K562 (cell line): Measurements from ENCODE around the gene UBE2J2. TPM values are rescaled to one million over a fixed set of nuclear protein-coding genes. Genes with fewer than 3 reads are reported as not detected.

ENCODE experiments used
- BCL6 ChIP-seq: fragments of 250-450 bp; sonication (Bioruptor Pico); IDR thresholded peaks from 2 replicates; pipeline ENCODE4 v1.4.0; 2020
- BHLHE40 ChIP-seq: IDR thresholded peaks from 2 replicates; pipeline ENCODE4 v1.6.1; 2011; ENCODE audit warnings: low read length, improper control_type of control experiment
- BMI1 ChIP-seq: fragments of 150-350 bp; IDR thresholded peaks from 2 replicates; pipeline ENCODE4 v1.6.1; 2014; ENCODE audit warnings: low read length
- CBX2 ChIP-seq: fragments of 200-600 bp; sonication (generic); IDR thresholded peaks from one replicate; pipeline ENCODE4 v1.6.1; 2012; ENCODE audit warnings: mild to moderate bottlenecking, low read length, inconsistent platforms; ENCODE audit not compliant: insufficient read depth, poor library complexity, severe bottlenecking
- CHD4 ChIP-seq: fragments of 200-600 bp; sonication (generic); IDR thresholded peaks from 3 replicates; pipeline ENCODE4 v1.6.1; 2012; ENCODE audit warnings: low read depth, mild to moderate bottlenecking, mixed read lengths, low read length, inconsistent platforms; ENCODE audit not compliant: insufficient read depth, insufficient replicate concordance, poor library complexity, severe bottlenecking
- CREB3L1 ChIP-seq: fragments of 450-650 bp; IDR thresholded peaks from 2 replicates; pipeline ENCODE4 v1.6.1; 2014; ENCODE audit warnings: low read depth, mild to moderate bottlenecking, moderate library complexity, borderline replicate concordance
- DIDO1 ChIP-seq: fragments of 450-650 bp; IDR thresholded peaks from 2 replicates; pipeline ENCODE4 v1.6.1; 2016; ENCODE audit warnings: low read depth, missing biosample characterization, missing genetic modification characterization
- FIP1L1 ChIP-seq: fragments of 200-400 bp; formaldehyde crosslinking; IDR thresholded peaks from 2 replicates; pipeline ENCODE4 v1.6.1; 2018; ENCODE audit warnings: mild to moderate bottlenecking, low read depth, low read length; ENCODE audit not compliant: poor library complexity, severe bottlenecking
- NFIX ChIP-seq: fragments of 250-450 bp; sonication (Bioruptor Pico); IDR thresholded peaks from 2 replicates; pipeline ENCODE4 v1.4.0; 2020; ENCODE audit warnings: low read depth, mild to moderate bottlenecking, moderate library complexity
- POLR2G ChIP-seq: fragments of 200-400 bp; formaldehyde crosslinking; IDR thresholded peaks from 2 replicates; pipeline ENCODE4 v1.6.1; 2017; ENCODE audit warnings: low read depth, mild to moderate bottlenecking, antibody characterized with exemption, low read length, moderate library complexity
- RBM39 ChIP-seq: fragments of 200-400 bp; formaldehyde crosslinking; optimal IDR thresholded peaks from 2 replicates; pipeline ENCODE3; 2018; ENCODE audit warnings: low read depth, low read length
- SAFB ChIP-seq: fragments of 200-400 bp; formaldehyde crosslinking; IDR thresholded peaks from 2 replicates; pipeline ENCODE4 v1.6.1; 2017; ENCODE audit warnings: low read depth, low read length, borderline replicate concordance
- SETDB1 ChIP-seq: IDR thresholded peaks from one replicate; pipeline ENCODE4 v1.6.1; 2012; ENCODE audit warnings: low read length, control low read depth, inconsistent platforms
- TAF1 ChIP-seq: IDR thresholded peaks from 2 replicates; pipeline ENCODE4 v1.6.1; 2011; ENCODE audit warnings: mild to moderate bottlenecking, low read length, moderate library complexity; ENCODE audit not compliant: insufficient read depth, control insufficient read depth, severe bottlenecking; ENCODE audit errors: extremely low read depth
- THAP12 ChIP-seq: fragments of 250-450 bp; sonication (Bioruptor Pico); IDR thresholded peaks from 2 replicates; pipeline ENCODE4 v1.9.0; 2021; ENCODE audit warnings: mild to moderate bottlenecking, inconsistent platforms
- VEZF1 ChIP-seq: fragments of 200-800 bp; sonication (Bioruptor generic); IDR thresholded peaks from 2 replicates; pipeline ENCODE4 v1.6.1; 2017; ENCODE audit warnings: missing genetic modification characterization, missing compliant biosample characterization
- ZBTB17 ChIP-seq: fragments of 450-650 bp; formaldehyde crosslinking; IDR thresholded peaks from 2 replicates; pipeline ENCODE4 v1.4.0; 2020; ENCODE audit warnings: mild to moderate bottlenecking
- ZNF584 ChIP-seq: fragments of 200-800 bp; sonication (Bioruptor generic); IDR thresholded peaks from 2 replicates; pipeline ENCODE4 v1.6.1; 2016; ENCODE audit warnings: low read depth, mild to moderate bottlenecking, missing genetic modification characterization, missing compliant biosample characterization
- ZNF639 ChIP-seq, 2 experiments: fragments of 200-800 bp in 1 of 2; sonication (Bioruptor generic) in 1 of 2; sonication (generic) in 1 of 2; formaldehyde crosslinking in 1 of 2; IDR thresholded peaks in 1 of 2; conservative IDR thresholded peaks in 1 of 2; 2 replicates each; pipeline versions ENCODE4 v1.5.0 to v1.6.1; 2016 to 2020; ENCODE audit warnings: missing compliant biosample characterization in 1 of 2, missing genetic modification characterization in 1 of 2, missing genetic modification reagents in 1 of 2
- ZZZ3 ChIP-seq: fragments of 450-650 bp; IDR thresholded peaks from 2 replicates; pipeline ENCODE4 v1.6.1; 2016; ENCODE audit warnings: antibody characterized with exemption, mild to moderate bottlenecking, moderate library complexity
- polyA plus RNA-seq, 8 experiments: library from polyadenylated mRNA; depleted of rRNA in 4 of 8; stranded (reverse) in 5 of 8; unstranded in 3 of 8; fragments of >200 nt; fragmentation: Nextera tagmentation in 2 of 8; fragmentation: Illumina TruSeq in 1 of 8; extraction: Ambion mirVana in 2 of 8; extraction: Trizol in 1 of 8; gene quantifications; 2 replicates each; pipeline versions ENCODE4 v1.2.1 to v1.2.3, GENCODE V29; 2011 to 2014; ENCODE audit warnings: inconsistent platforms in 1 of 8, missing spikeins in 1 of 8
- total RNA-seq, 7 experiments: library from RNA; depleted of rRNA in 6 of 7; stranded (reverse); fragments of >200 nt in 6 of 7; fragmentation: Illumina TruSeq in 2 of 7; extraction: Trizol in 2 of 7; gene quantifications; 2 replicates each; pipeline versions ENCODE4 v1.2.1 to v1.2.3, GENCODE V29; 2011 to 2021; ENCODE audit warnings: low replicate concordance in 1 of 7

The UBE2J2 gene
- total and polyA plus RNA-seq, 9 of the 15 experiments (the other 6 are each of a cell fraction or from before 2014, with no cell fraction given): 0.93 to 112 (median 75.5) TPM

- no peak for TF ChIP-seq BMI1
- peak; percentile 99 for TF ChIP-seq THAP12 (CRISPR knock-in tag)
- TF ChIP-seq BCL6 (CRISPR knock-in tag): no peak
- TF ChIP-seq ZBTB17 (CRISPR knock-in tag): no peak
- no peak for TF ChIP-seq NFIX (CRISPR knock-in tag)
- 0 out of 2 replicates have a peak, but pooled peaks have one; percentile 45 for TF ChIP-seq SAFB
- TF ChIP-seq TAF1: peak; percentile 88
- TF ChIP-seq VEZF1 (CRISPR knock-in tag): peak; percentile 96
- TF ChIP-seq FIP1L1: peak; percentile 25
- peak; percentile 80; the same call in 1 of the 2 replicates for TF ChIP-seq CREB3L1
- no peak for TF ChIP-seq CBX2
- peak; percentile 88 for TF ChIP-seq POLR2G
- no peak for TF ChIP-seq SETDB1
- TF ChIP-seq ZNF639 (CRISPR knock-in tag; conservative IDR thresholded peaks at IDR 0.05 in 1 of 2, IDR thresholded peaks at IDR 0.05 in 1 of 2): peak in 1 of 2 experiments; percentile 100; a peak in 2 of 4 replicates
- TF ChIP-seq ZZZ3: no peak
- no peak for TF ChIP-seq RBM39
- no peak for TF ChIP-seq ZNF584 (CRISPR knock-in tag)
- no peak for TF ChIP-seq DIDO1 (tag)
- no peak for TF ChIP-seq BHLHE40
- TF ChIP-seq CHD4: no peak
Observed at GRCh38 chr1:1273512-1274298, at the start of gene UBE2J2 (continued).
